ENCODE data around the gene SLC17A2. TPM values are rescaled to one million over a fixed set of nuclear protein-coding genes. Genes with fewer than 3 reads are reported as not detected.

SLC17A2 gene
- total and polyA plus RNA-seq, 2 of the 13 experiments (the other 11 are each of a cell fraction or from before 2014, with no cell fraction given) = 11.2 to 32.4 TPM

DNA sequence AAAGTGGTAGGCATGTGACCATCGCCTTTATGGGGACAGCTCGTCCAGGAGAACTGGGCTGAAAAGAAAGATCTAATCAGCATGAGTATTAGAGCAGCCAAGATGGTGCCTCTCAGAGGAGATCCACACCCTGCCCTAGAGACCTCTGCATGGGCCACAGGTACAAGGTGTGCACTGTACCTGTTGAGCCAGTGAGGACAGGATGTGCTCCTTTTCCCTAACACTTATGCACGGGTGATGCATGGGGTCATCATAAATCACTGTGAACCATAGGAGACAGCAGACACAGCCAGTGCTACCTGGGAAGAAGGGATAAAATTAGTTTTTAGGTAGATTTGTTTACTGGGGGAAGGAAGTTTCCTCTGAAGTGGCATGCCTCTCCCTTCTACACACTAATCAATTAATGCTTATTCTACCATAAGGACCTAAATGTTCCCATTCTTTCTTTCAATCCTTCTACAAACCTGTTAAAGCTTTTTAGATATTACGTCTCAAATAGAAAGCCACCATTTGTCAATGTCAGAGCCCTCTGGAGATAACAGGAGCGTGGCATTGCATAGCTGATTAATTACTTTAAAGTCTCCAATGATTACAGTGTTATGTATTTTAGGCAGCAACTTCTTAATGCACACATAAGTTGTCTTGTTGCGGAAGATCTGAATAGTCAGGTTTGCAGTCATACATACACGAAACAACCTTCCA, 13.6 kb downstream of the SLC17A2 start:
- ATAC-seq (no peak), DNase-seq (ENCODE audit: low spot score) (no peak), FAIRE-seq (no peak)
- Histone ChIP-seq H3K9ac (ENCODE audit: insufficient read depth, low read depth, low read length) (no peak overlapping the region), H3K9me3 (ENCODE audit: low read length) (no peaks in the 10 kb centered on the region), H2AFZ (ENCODE audit: low read length) (no peak overlapping the region), H3K36me3 (replicated peaks in 1 of 2; ENCODE audit: control insufficient read depth in 1 of 2, insufficient read depth in 2 of 2, low read length in 2 of 2) (peaks cover 4 to 25% of the 10 kb centered on the region in 2 experiments), H3K27ac (ENCODE audit: extremely low read length, insufficient read depth, low read length) (no peak overlapping the region), H3K4me2 (ENCODE audit: low read depth, low read length) (no peak overlapping the region), H3K4me1 (ENCODE audit: insufficient read depth, low read length) (peaks cover 28% of the 10 kb centered on the region), H3K79me2 (ENCODE audit: insufficient read depth, low read length) (no peaks in the 10 kb centered on the region), H3K4me3 (replicated peaks in 1 of 3; ENCODE audit: insufficient read depth in 1 of 3, low read depth in 2 of 3, low read length in 3 of 3) (no peak overlapping the region), H4K20me1 (ENCODE audit: insufficient read depth, low read length) (no peaks in the 10 kb centered on the region), H3K27me3 (ENCODE audit: control insufficient read depth in 1 of 2, insufficient read depth in 2 of 2, low read length in 2 of 2) (no peaks in the 10 kb centered on the region)
- BruUV-seq (replicated peaks) = no TSS peak
- TF ChIP-seq ZNF816 (CRISPR knock-in tag; IDR thresholded peaks at IDR 0.05; ENCODE audit: borderline replicate concordance) (no peak), GABPA (IDR thresholded peaks at IDR 0.05; ENCODE audit: low read depth, low read length) (no peak), GABPA (CRISPR knock-in tag; IDR thresholded peaks at IDR 0.05; ENCODE audit: low read depth) (no peak), HOXA3 (CRISPR knock-in tag; IDR thresholded peaks at IDR 0.05) (no peak), SMARCE1 (IDR thresholded peaks at IDR 0.05; ENCODE audit: borderline replicate concordance) (no peak), HNRNPUL1 (IDR thresholded peaks at IDR 0.05; ENCODE audit: low read depth, low read length) (no peak), ZNF564 (CRISPR knock-in tag; IDR thresholded peaks at IDR 0.05) (no peak), ZNF883 (CRISPR knock-in tag; IDR thresholded peaks at IDR 0.05; ENCODE audit: not compliant biosample characterization) (no peak), HNF4G (IDR thresholded peaks at IDR 0.05; ENCODE audit: borderline replicate concordance, low read depth, low read length) (no peak), HNF4G (CRISPR knock-in tag; IDR thresholded peaks at IDR 0.05; ENCODE audit: borderline replicate concordance, low read depth) (no peak), ZNF781 (CRISPR knock-in tag; IDR thresholded peaks at IDR 0.05; ENCODE audit: borderline replicate concordance, not compliant biosample characterization) (no peak), MXD4 (CRISPR knock-in tag; IDR thresholded peaks at IDR 0.05) (no peak), CHCHD3 (CRISPR knock-in tag; IDR thresholded peaks at IDR 0.05) (no peak), AHR (CRISPR knock-in tag; IDR thresholded peaks at IDR 0.05) (no peak), ZNF292 (CRISPR knock-in tag; IDR thresholded peaks at IDR 0.05; ENCODE audit: borderline replicate concordance, low read depth) (no peak), ESRRA (CRISPR knock-in tag; IDR thresholded peaks at IDR 0.05; ENCODE audit: low read depth) (no peak)
- TF ChIP-seq, protein P1, sequence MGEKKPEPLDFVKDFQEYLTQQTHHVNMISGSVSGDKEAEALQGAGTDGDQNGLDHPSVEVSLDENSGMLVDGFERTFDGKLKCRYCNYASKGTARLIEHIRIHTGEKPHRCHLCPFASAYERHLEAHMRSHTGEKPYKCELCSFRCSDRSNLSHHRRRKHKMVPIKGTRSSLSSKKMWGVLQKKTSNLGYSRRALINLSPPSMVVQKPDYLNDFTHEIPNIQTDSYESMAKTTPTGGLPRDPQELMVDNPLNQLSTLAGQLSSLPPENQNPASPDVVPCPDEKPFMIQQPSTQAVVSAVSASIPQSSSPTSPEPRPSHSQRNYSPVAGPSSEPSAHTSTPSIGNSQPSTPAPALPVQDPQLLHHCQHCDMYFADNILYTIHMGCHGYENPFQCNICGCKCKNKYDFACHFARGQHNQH (CRISPR knock-in tag; IDR thresholded peaks at IDR 0.05) = no peak
- TF ChIP-seq, protein P2, sequence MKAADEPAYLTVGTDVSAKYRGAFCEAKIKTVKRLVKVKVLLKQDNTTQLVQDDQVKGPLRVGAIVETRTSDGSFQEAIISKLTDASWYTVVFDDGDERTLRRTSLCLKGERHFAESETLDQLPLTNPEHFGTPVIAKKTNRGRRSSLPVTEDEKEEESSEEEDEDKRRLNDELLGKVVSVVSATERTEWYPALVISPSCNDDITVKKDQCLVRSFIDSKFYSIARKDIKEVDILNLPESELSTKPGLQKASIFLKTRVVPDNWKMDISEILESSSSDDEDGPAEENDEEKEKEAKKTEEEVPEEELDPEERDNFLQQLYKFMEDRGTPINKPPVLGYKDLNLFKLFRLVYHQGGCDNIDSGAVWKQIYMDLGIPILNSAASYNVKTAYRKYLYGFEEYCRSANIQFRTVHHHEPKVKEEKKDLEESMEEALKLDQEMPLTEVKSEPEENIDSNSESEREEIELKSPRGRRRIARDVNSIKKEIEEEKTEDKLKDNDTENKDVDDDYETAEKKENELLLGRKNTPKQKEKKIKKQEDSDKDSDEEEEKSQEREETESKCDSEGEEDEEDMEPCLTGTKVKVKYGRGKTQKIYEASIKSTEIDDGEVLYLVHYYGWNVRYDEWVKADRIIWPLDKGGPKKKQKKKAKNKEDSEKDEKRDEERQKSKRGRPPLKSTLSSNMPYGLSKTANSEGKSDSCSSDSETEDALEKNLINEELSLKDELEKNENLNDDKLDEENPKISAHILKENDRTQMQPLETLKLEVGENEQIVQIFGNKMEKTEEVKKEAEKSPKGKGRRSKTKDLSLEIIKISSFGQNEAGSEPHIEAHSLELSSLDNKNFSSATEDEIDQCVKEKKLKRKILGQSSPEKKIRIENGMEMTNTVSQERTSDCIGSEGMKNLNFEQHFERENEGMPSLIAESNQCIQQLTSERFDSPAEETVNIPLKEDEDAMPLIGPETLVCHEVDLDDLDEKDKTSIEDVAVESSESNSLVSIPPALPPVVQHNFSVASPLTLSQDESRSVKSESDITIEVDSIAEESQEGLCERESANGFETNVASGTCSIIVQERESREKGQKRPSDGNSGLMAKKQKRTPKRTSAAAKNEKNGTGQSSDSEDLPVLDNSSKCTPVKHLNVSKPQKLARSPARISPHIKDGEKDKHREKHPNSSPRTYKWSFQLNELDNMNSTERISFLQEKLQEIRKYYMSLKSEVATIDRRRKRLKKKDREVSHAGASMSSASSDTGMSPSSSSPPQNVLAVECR (CRISPR knock-in tag; IDR thresholded peaks at IDR 0.05; ENCODE audit: borderline replicate concordance) = no peak
- WGBS (ENCODE audit: low lambda C conversion rate) = 98% methylated on average over 7 of the region's 7 CpGs
- POLR2A ChIA-PET = no interaction called here
- in situ Hi-C loops (cut with HindIII; ENCODE audit: extremely low pct_ligation_motif_present, low pct_unique_long_range_greater_than_20kb) (no loop called here), intact Hi-C loops (cut with micrococcal nuclease; ENCODE audit: unreplicated experiment) (no loop called here)
- CTCF ChIA-PET (ENCODE audit: low intra/inter-chr PET ratio, low total read pairs) = no interaction called here
